GM18519 (cell line): ENCODE data around the gene ZC3H12A.
"Not testable (repeated sequence)": the region's sequence is repeated elsewhere in the genome, so short reads cannot be mapped to it uniquely, and the experiment has no call there.

Source experiments
- ATAC-seq: cut with Tn5 transposase; IDR thresholded peaks from one replicate; pipeline ENCODE4 v1.9.1; 2021; ENCODE audit warnings: mild to moderate bottlenecking, moderate library complexity; ENCODE audit not compliant: unreplicated experiment, low FRiP score

ZC3H12A gene

DNA sequence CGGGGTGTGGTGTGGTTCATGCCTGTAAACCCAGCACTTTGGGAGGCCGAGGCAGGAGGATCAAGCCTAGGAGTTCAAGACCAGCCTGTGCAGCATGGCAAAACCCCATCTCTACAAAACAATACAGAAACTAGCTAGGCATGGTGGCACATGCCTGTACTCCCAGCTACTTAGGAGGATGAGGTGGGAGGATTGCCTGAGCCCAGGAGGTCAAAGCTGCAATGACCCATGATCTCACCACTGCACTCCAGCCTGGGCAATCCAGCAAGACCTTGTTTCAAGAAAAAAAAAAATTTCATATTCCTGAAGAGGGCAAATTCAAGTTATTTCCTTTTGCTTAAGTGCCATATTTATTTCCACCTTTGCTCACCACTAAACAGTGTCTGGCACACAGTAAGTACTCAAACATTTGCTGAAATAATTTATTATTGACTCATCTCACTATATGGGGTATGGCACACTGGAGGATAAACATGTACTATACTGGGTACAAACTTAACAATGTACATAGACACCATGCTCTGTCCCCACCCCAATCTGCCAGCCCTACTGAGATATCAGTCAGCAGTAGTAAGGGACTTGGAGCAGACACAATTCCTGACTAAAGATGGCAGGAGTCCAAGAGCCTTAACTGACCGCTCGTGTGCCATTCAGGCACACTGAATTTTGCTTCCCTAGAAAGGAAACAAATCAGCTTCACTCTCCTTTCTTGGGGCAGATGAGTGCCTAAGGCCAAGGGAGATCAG lies 24.7 kb downstream of the ZC3H12A start:
- ATAC-seq: no peak

DNA sequence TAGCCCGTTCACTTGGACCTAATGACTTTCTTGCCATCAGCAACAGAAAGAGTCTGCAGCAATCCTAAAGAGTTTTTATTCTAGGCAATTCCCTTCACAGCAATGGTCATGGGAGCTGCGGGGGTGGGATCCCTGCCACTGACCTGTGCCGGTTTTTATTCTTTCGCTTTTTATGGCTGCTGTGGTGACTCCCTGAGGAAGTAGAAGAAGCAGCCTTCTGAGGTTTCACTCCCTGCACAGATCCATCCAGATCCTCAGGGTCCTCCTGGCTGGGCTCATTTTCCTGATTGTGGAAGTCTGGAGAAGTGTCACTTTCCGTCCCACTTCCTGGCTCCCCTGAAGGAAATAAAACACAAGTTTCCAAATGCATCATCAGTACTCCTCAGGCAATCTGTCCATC lies 27.3 kb downstream of the ZC3H12A start:
- ATAC-seq: no peak

DNA sequence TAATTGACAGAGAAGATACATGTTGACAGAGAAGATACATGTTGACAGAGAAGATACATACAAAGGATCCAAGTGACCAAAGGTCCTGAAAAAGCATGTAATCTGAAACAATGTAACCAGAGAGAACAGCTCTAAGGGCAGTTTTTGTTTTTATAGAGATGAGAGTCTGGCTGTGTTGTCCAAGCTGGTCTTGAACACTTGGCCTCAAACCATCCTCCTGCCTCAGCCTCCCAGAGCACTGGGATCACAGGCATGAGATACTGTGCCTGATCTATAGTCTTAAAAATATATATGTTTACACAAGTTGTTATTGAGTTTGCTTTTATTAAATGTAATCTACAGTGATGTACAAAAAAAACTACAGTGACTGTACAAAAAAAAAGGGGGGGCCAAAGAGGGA lies 27.7 kb downstream of the ZC3H12A start:
- no peak for ATAC-seq

DNA sequence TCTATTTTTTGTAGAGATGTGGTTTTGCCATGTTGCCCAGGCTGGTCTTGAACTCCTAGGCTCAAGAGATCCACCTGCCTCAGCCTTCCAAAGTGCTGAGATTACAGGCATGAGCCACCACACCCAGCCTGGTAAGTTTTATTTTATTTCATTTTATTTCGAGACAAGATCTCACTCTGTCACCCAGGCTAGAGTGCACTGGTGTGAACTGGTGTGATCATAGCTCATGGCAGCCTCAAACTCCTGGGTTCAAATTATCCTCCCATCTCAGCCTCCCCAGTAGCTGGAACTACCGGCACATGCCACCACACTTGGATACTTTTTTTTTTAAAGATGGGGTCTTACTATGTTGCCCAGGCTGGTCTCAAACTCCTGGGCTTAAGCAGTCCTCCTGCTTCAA lies 28.4 kb downstream of the ZC3H12A start:
- not testable (repeated sequence) for ATAC-seq

DNA sequence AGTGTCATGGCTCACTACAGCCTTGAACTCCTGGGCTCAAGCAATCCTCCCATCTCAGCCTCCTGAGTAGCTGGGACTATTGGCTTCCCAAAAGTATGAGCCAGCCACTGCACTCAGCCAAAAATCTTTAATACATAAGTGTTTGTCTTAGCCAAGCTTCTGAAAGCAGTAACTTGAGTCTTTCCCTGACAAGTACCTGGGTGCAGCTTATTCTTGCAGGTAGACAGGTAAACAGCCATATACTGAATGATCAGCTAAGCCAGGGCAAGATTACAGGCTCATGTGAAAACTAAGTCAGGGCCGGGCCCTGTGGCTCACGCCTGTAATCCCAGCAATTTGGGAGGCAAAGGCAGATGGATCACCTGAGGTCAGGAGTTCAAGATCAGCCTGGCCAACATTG lies 32.4 kb downstream of the ZC3H12A start:
- ATAC-seq: no peak

DNA sequence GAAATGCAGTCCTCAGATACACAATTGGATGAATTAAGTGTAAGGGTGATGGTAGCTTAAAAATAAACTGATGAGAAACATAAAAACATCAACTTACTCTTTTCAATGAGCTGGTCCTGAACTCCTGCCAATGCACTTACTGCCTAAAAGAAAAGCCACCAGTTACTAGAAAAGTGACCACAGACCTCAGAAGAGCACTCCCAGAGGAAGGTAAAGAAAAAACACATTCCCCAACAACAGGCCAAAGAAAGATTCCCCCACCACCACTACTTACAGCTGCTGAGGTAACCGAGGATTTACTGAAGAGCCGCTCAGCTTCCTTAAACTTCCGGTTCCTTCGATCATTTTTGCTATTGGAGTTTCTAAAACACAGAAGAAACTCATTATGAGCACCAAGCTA lies 34.8 kb downstream of the ZC3H12A start:
- ATAC-seq: no peak

DNA sequence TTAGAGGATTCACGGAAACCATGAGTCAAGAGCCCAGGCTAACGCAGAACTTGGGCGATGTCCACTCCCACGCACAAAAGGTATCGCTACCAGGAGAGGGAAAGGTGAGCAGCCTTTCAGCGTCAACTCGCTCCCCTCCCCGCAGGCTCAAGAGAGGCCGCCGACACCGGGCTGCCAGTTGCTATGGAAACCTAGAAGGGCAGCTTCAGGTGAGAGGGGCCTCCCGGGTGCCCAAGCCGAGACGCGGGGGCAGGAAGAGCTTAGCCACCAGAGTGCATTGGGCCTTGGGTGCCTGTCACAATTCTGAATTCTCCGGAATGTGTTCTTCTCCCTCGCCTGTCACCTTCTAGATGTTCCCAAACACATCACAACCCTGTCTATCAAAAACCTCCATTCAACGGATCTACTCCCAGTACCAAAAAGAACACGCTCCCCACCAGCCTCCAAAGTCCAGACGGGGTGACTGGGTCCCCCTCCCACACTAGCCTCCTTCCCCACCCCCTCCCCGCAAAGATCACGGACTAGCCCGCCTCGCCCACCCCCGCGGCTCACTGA lies 39.5 kb downstream of the ZC3H12A start:
- ATAC-seq: no peak

DNA sequence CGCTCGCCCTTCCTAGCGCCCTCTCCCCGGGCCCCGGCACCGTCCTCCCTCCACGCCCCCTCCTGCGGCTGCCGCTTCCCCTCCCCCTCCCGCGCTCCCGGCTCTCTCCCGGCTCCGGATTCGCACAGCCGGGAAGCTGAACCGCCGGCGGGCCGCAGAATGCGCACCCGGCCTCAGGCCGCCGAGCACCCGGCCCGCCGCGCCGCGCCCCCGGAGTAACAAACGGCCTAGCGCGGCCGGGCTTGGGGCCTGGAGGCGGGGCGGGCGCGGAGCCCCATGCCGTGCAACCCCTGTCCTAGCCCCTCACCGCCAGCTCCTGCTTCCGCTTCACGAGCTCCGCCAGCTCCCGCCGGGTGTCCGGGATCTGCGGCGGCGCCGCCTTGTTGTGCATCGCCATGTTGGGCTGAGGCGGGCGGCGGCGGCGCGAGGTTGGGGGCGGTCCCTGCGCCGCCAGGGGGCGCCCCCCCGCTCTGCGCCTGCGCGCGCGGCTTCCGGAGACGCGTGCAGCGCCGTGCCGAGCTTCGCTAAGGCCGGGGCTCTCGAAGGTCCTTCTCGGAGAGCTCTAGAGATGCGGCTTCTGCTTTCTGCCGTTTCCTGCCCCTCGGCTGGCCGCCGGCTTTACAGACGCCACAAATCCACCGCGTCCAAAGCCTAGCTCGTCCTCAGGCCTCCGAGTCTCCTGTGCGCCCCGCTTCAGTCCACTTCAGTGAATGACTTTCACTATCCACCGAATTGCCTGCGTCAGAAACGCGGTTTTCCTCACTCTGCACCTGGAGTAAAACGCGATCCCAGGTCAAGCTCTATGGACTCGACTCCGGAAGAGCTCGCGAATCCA lies 40.2 kb downstream of the ZC3H12A start, which contains the start of gene MEAF6:
MEAF6 (minus strand) TSS at position 417 of the 835 bp plus-strand sequence; CDS start at position 397, 20 bp downstream.
- ATAC-seq: peak; percentile 77

DNA sequence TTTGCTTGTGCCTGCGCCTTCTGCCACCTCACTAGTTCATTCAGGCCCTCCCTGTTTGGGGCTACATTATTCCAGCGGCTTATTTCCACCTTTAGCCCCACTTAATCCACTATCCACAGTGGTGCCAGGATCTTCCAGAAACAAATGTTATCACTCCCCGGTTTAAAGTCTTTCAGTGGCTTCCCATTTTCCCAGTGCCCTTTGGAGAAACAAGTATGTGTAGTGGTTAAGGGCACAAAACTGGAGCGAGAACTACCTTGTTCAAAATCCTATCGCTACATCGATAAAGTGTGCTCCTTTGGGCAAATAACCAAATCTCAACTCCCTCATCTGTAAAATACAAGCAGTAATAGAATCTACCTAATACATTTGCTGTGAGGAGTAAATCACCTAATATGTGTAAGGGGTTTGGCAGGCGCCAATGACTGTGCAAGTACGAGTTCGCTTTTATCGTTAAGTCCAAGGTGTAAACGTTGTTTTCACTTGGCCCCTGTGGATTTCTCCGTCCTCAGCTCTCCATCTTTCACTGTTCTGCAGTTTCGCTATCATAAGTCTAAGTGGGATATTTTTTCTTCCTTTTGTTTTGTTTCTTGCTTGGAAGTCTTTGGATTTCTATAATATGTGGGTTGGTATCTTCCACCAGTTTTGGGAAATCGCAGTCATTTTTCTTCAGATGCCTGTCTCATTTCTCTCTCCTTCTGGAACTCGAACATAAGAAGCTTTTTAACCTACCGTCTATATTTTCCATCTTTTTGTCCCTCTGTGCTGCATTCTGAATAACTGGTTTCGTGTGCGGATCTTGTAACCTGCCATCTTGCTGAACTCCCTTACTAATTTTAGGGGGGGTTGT lies 41.0 kb downstream of the ZC3H12A start:
- ATAC-seq: no peak

DNA sequence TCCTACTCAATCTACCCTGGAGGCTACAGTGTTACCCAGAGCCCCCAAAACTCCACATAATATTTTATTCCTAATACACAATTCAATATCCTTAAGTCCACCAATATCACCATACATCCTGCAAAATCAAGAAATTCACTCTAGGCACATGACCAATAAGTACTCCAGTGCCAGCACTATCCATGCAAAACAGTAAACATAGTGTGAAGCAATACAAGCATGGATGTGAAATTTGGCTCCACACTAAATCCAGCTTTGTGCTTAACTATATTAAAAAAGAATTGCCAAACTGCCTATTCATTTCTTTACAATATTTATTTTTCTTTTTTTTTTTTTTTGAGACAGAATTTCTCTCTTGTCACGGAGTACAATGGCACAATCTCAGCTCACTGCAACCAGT lies 43.2 kb downstream of the ZC3H12A start:
- ATAC-seq: no peak

DNA sequence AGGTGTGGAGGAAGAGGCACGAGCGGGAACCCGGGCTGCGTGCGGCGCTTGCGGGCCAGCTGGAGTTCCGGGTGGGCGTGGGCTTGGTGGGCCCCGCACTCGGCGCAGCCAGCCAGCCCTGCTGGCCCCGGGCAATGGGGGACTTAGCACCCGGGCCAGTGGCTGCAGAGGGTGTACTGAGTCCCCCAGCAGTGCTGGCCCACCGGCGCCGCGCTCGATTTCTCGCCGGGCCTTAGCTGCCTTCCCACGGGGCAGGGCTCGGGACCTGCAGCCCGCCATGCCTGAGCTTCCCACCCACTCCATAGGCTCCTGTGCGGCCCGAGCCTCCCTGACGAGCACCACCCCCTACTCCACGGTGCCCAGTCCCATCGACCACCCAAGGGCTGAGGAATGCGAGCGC lies 43.9 kb downstream of the ZC3H12A start:
- ATAC-seq: not testable (repeated sequence)

DNA sequence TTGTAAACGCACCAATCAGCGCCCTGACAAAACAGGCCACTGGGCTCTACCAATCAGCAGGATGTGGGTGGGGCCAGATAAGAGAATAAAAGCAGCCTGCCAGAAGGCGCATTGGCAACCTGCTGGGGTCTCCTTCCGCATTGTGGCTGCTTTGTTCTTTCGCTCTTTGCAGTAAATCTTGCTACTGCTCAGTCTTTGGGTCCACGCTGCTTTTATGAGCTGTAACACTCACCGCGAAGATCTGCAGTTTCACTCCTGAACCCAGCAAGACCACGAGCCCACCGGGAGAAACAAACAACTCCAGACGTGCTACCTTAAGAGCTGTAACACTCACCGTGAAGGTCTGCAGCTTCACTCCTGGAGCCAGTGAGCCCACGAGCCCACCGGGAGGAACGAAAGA lies 44.5 kb downstream of the ZC3H12A start:
- not testable (repeated sequence) for ATAC-seq

DNA sequence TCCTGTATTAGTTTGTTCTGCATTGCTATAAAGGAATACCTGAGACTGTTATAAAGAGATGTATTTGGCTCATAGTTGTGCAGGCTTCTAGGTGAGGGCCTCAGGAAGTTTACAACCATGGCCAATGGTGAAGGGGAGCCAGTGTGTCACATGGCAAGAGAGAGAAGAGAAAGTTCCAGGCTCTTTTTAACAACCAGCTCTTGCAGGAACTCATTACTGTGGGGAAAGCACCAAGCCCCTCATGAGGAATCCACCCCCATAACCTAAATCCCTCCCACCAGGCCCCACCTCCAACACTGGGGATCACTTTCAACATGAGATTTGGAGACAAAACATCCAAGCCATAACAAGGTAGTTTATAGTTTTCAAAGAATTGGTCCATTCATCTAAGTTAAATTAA lies 45.2 kb downstream of the ZC3H12A start:
- no peak for ATAC-seq

DNA sequence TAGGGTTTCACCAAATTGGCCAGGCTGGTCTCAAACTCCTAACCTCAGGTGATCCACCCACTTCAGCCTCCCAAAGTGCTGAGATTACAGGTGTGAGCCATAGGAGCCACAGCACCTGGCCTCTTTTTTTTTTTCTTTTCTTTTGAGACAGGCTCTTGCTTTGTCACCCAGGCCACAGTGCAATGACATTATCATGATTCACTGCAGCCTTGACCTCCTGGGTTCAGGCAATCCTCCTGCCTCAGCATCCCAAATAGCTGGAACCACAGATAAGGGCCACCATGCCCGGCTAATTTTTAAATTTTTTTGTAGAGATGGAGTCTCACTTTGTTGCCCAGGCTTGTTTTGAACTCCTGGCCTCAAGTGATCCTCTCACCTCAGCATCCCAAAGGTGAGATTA lies 55.5 kb downstream of the ZC3H12A start:
- not testable (repeated sequence) for ATAC-seq

DNA sequence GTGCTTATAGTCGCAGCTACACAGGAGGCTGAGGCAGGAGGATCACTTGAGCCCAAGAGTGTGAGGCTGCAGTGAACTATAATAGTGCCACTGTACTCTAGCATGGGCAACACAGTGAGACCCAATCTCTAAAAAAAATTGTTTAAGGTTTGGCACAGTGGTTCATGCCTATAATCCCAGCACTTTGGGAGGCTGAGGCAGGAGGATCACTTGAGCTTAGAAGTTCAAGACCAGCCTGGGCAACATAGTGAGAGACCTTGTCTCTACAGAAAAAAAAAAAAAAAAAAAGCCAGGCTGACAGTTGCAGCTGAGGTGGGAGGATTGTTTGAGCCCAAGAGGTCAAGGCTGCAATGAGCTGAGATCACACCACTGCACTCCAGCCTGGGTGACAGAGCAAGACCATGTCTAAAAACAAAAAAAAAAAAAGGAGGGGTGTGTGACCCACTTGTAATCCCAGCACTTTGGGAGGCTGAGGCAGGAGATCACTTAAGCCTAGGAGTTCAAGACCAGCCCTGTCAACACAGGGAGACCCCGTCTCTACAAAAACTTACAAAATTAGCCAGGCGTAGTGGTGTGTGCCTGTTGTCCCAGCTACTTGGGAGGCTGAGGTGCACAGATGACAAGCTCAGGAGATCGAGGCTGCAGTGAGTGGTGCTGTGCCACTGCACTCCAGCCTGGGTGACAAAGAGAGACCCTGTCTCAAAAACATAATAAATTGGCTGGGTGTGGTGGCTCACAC lies 58.2 kb downstream of the ZC3H12A start:
- not testable (repeated sequence) for ATAC-seq

DNA sequence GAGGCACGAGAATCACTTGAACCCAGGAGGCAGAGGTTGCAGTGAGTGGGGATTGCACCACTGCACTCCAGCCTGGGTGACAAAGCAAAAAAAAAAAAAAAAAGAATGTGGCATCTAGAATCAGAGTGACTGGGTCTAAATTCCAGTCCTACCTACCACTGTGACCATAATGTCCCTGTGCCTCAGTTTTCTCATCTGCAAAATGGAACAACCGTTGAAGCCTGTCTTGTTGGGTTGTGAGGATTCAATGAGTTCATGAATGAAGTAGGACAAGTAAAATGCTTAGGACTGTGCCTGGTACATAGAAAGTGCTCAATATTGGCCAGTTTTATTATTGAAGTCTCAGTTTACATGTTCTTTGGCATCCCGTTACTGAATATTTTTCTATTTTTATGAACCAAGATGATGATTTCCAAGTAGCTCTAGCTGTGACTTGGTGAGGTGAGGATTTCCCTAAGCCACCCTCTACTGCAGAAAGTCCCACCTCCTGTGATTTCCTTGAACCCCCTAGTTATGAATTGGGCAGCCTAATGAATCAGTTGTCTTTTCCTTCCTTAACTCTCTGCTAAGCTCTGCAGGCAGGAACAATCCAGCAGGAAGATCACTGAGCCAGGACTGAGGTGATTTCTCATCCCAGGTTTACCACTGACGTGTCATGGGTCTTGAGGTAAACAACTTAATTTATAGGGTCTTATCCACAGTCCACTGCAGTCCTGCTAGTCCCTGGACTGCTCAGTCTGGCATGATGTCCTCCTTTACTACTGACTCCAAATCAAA lies 59.1 kb downstream of the ZC3H12A start:
- ATAC-seq: no peak
